Breast epithelium (tissue), 3 donors: Measurements from ENCODE around the gene LRRN2.

Source experiments
- CTCF ChIP-seq, 3 donors: fragments of 450-650 bp; IDR thresholded peaks; one replicate each; pipeline ENCODE4 v1.5.1; 2016 to 2017; ENCODE audit warnings: antibody characterized with exemption in 3 of 3, mild to moderate bottlenecking in 3 of 3, moderate library complexity in 3 of 3
- POLR2AphosphoS5 ChIP-seq, 3 donors: sonication (generic); formaldehyde crosslinking; IDR thresholded peaks; one replicate each; pipeline ENCODE4 v1.6.1; 2017; ENCODE audit warnings: antibody characterized with exemption in 3 of 3

- TF ChIP-seq CTCF (IDR thresholded peaks at IDR 0.05), result no peak
- TF ChIP-seq POLR2AphosphoS5 (IDR thresholded peaks at IDR 0.05), result no peak
Observed at GRCh38 chr1:204703268-204703664, 17.7 kb upstream of the LRRN2 start.
